ENCODE measurements around the gene GARIN5A.

The GARIN5A gene

DNA sequence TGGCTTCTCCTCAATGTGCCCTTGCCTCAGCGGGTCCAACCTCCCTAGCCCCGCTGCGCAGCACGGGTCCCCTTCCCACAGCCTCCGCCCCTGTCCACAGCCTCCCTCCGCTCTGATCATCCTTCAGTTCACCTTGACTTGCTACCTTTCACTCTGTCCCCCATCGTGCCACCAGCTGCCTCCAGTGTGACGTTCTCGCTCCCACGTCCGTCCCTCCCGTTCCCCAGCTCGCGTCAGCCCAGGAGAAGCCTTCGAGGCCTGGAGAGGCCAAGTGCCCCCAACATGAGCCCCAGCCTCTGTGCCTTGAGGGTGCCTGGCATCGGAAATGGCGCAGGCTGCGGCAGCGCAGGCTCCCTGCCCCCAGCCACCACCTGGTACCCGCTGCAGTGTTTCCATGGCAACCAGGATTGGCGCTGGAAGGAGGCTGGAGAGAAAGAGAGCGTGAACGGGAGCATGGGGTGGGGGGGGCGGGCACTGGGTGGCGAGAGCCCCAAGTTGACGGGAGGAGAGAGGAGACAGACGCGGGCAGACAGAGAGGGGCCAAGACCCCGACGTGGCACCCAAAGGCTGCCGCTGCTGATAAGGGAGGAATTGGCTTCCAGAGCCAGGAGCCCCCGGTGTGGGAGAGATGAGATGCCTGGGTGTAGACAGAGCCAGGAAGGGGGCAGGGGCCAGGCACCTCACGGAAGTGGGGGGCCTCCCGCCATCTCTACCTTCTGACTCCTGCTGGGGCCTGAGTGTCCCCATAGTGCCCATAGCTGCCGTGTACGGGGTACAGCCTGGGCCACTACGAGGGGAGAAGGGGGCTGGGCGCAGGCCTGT is 37.9 kb upstream of the GARIN5A start:
- Histone ChIP-seq H3K27me3 (ENCODE audit: control insufficient read depth, insufficient read depth, low read length, poor library complexity, severe bottlenecking) (no peaks in the 10 kb centered on the region), H3K9me3 (ENCODE audit: control insufficient read depth, low read length) (no peaks in the 10 kb centered on the region), H3K4me1 (ENCODE audit: control insufficient read depth, insufficient read depth, low read length) (peaks cover 17% of the 10 kb centered on the region), H3K27ac (ENCODE audit: insufficient read depth, low read depth, low read length, poor library complexity, severe bottlenecking) (peak overlapping the region; percentile 16), H3K4me3 (ENCODE audit: insufficient read depth, low read depth, low read length) (no peak overlapping the region), H3K36me3 (ENCODE audit: control insufficient read depth, insufficient read depth, low read length) (peaks cover 14% of the 10 kb centered on the region)
- 85 to 86% methylated on average over 38 of the region's 38 CpGs for WGBS, 2 experiments

DNA sequence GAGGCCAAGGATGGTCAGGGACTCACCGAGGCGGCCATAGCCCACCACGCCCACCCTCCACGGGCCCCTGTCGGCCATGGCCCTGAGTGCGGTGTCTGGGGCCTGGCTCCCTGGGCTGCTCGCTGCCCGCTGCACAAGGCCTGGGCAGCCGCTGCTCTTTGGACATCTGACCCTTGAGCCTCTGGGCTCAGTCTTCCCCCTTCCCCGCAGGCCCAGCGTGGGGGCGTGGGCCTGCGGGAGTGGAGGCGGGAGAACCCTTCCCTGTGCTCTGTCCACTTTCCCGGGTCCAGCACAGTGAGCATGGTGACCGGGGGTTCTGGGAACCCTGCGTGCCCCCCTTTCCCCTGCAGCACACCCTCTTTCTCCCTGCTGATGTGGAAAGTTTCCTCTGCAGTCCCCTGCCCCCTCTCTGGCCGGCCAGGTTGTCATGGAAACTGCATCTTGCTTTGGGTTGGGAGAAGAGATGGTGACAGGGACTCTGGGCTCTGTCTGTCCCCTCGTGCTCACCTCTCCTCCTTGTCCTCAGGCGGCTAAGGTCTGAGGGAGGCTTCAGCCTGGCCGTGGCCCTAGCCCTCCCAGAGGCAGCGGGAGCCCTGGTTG is 37.2 kb upstream of the GARIN5A start, which contains the start of gene ASPDH:
Gene ASPDH, minus strand, starts transcription at position 168 of the 600 bp plus-strand sequence. Its CDS starts 90 bp downstream, at position 78.
- WGBS, 2 experiments, result 74 to 76% methylated on average over 22 of the region's 22 CpGs
- peak within 1 kb of the TSS; percentile 16 for H3K27ac ChIP-seq (ENCODE audit: insufficient read depth, low read depth, low read length, poor library complexity, severe bottlenecking)
- peaks cover 11% of the 10 kb centered on the region for H3K36me3 ChIP-seq (ENCODE audit: control insufficient read depth, insufficient read depth, low read length)
- H3K27me3 ChIP-seq (ENCODE audit: control insufficient read depth, insufficient read depth, low read length, poor library complexity, severe bottlenecking), result no peaks in the 10 kb centered on the region
- peaks cover 17% of the 10 kb centered on the region for H3K4me1 ChIP-seq (ENCODE audit: control insufficient read depth, insufficient read depth, low read length)
- no peak within 1 kb of the TSS for H3K4me3 ChIP-seq (ENCODE audit: insufficient read depth, low read depth, low read length)
- H3K9me3 ChIP-seq (ENCODE audit: control insufficient read depth, low read length), result no peaks in the 10 kb centered on the region

DNA sequence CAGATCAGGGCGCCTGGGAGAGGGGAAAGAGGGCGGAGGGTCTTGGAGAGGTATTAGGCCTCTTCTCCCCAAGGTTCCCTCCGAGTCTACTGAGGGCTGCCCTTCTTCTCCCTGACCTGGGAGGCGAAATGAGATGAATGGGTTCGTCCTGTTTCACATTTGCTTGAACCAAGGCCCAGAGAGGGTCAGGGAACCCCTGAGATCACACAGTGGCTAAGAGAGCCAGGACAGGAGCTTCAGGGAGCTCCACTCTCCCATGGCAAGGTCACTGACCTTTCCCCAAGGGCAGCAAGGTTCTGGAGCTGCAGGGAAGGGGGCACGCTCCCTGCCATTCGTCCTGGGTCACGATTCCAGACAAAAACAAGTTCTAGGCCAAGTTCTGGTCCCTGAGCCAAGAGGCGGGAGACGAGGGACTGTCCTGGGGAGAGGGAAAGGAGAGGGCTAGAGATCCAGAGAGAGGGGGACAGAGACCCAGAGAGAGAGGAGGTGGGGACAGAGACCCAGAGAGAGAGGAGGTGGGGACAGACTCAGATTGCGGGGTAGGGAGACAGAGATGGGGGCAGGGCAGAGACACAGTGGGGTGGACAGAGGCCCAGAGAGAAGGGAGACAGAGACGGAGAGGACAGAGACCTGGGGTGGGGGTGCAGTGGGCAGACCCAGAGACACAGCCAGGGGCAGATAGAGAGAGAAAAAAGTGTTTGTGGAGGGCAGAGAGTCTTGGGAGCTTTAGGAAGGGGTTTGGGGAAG is 36.5 kb upstream of the GARIN5A start:
- peaks cover 17% of the 10 kb centered on the region for H3K4me1 ChIP-seq (ENCODE audit: control insufficient read depth, insufficient read depth, low read length)
- H3K27ac ChIP-seq (ENCODE audit: insufficient read depth, low read depth, low read length, poor library complexity, severe bottlenecking), result no peak overlapping the region
- peaks cover 4% of the 10 kb centered on the region for H3K36me3 ChIP-seq (ENCODE audit: control insufficient read depth, insufficient read depth, low read length)
- H3K27me3 ChIP-seq (ENCODE audit: control insufficient read depth, insufficient read depth, low read length, poor library complexity, severe bottlenecking), result no peaks in the 10 kb centered on the region
- 83 to 88% methylated on average over 12 of the region's 12 CpGs for WGBS, 2 experiments
- H3K4me3 ChIP-seq (ENCODE audit: insufficient read depth, low read depth, low read length), result no peak overlapping the region
- H3K9me3 ChIP-seq (ENCODE audit: control insufficient read depth, low read length), result no peaks in the 10 kb centered on the region

DNA sequence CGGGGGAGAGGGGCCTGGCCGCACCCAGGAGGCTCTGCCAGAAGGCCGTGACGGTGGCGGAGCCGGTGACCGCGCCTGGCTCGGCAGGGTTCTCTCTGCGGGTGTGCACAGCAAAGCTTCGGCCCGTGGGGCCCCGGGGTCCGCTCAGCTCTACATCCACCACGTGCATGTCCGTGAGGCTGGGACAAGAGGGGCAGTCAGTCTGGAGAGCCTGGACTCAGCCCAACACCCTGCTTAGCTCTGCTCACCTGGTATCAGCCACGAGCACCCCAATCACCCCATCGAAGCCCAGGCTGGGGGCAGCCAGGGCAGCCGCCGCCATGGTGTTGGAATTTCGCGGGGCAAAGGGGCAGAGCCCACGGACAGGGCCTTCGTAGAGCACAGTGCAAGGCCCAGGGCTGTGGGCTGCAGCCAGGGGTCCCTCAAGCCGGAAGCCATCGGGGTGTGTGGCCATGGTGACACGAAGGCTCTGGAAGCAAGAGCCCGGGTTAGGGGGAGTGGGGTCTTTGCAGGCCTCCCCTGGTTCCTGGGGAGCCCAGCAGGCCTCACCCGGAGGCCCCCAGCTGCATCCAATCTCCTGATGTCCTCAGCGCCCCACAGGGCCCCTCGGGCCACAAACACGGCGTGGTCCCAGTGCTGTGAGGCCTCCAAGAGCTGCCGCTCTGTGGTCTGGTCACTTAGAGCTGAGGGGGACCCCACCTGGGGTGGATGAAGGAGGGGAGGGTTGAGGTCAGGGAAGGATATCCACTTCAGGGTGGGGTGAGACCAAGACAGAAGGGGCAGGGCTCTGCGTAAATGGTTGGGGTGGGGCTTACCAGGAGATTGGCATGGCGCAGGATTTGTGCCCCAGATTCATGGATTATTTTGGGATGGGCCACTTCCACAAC is 35.7 kb upstream of the GARIN5A start:
- no peak overlapping the region for H3K4me3 ChIP-seq (ENCODE audit: insufficient read depth, low read depth, low read length)
- 94% methylated on average over 36 of the region's 36 CpGs for WGBS, 2 experiments
- H3K36me3 ChIP-seq (ENCODE audit: control insufficient read depth, insufficient read depth, low read length), result peaks cover 3% of the 10 kb centered on the region
- H3K4me1 ChIP-seq (ENCODE audit: control insufficient read depth, insufficient read depth, low read length), result peaks cover 17% of the 10 kb centered on the region
- H3K27ac ChIP-seq (ENCODE audit: insufficient read depth, low read depth, low read length, poor library complexity, severe bottlenecking), result no peak overlapping the region
- no peaks in the 10 kb centered on the region for H3K27me3 ChIP-seq (ENCODE audit: control insufficient read depth, insufficient read depth, low read length, poor library complexity, severe bottlenecking)
- no peaks in the 10 kb centered on the region for H3K9me3 ChIP-seq (ENCODE audit: control insufficient read depth, low read length)

DNA sequence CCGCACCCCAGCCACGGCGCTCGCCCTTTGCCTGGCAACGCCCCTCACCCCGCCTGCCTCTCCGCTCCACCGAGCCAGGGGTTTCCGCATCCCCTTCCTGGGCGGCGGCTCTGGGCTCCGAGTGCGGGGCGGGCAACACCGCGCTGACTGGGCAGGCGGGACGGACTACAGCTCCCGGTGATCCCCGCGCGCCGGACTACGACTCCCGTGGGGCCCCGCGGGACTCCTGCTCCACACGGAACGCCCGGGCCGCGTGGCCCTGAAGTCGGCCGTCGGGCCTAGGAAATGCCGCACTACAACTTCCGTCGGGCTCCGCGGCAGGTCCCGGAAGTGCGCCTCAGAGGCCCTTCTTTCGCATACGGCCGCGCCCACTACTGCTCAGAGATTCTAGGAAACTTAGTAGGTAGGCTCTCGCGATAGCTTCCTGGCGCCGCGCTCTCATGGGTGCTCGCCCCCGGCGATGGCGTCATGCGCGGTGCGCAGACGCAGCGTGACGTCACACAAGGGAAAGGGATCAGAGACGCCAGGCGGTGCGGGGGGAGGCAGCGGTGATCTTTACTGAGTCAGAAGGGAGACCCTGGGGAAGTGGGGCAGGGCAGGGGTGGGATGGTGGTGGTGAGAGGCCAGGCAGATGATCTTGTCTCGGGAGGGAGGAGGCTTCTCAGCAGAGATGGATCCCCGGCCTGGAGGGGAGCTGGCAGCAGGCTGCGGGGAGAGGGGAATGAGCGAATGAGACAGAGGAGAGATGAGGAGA is 34.6 kb upstream of the GARIN5A start, which contains the start of gene JOSD2:
Gene JOSD2, minus strand, starts transcription at position 123 of the 754 bp plus-strand sequence. CDS start 760 bp downstream, outside the sequence.
- no peaks in the 10 kb centered on the region for H3K27me3 ChIP-seq (ENCODE audit: control insufficient read depth, insufficient read depth, low read length, poor library complexity, severe bottlenecking)
- no peaks in the 10 kb centered on the region for H3K36me3 ChIP-seq (ENCODE audit: control insufficient read depth, insufficient read depth, low read length)
- 21 to 24% methylated on average over 69 of the region's 69 CpGs for WGBS, 2 experiments
- H3K4me3 ChIP-seq (ENCODE audit: insufficient read depth, low read depth, low read length), result peak within 1 kb of the TSS; percentile 47
- peaks cover 17% of the 10 kb centered on the region for H3K4me1 ChIP-seq (ENCODE audit: control insufficient read depth, insufficient read depth, low read length)
- H3K27ac ChIP-seq (ENCODE audit: insufficient read depth, low read depth, low read length, poor library complexity, severe bottlenecking), result peak within 1 kb of the TSS; percentile 88
- no peaks in the 10 kb centered on the region for H3K9me3 ChIP-seq (ENCODE audit: control insufficient read depth, low read length)

DNA sequence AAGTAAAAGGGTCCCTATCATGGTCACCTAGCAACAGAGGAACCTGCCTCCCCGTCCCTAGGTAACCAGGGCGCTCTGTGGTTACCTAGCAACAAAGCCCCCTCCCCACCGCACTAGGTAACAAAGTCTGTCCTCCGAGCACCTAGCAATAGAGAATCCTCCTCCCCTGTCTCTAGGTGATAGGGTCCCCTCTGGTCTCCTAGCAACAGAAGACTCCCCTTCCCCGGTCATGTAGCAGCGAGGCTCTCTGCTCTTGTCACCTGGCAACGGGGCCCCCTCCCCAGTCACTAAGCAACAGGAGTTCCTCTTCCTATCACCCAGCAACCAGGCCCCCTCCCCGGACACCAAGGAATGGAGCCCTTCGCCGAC is 34.0 kb upstream of the GARIN5A start:
- WGBS, 2 experiments, result 20 to 21% methylated on average over 10 of the region's 10 CpGs
- Histone ChIP-seq H3K36me3 (ENCODE audit: control insufficient read depth, insufficient read depth, low read length) (no peaks in the 10 kb centered on the region), H3K27ac (ENCODE audit: insufficient read depth, low read depth, low read length, poor library complexity, severe bottlenecking) (peak overlapping the region; percentile 88)

DNA sequence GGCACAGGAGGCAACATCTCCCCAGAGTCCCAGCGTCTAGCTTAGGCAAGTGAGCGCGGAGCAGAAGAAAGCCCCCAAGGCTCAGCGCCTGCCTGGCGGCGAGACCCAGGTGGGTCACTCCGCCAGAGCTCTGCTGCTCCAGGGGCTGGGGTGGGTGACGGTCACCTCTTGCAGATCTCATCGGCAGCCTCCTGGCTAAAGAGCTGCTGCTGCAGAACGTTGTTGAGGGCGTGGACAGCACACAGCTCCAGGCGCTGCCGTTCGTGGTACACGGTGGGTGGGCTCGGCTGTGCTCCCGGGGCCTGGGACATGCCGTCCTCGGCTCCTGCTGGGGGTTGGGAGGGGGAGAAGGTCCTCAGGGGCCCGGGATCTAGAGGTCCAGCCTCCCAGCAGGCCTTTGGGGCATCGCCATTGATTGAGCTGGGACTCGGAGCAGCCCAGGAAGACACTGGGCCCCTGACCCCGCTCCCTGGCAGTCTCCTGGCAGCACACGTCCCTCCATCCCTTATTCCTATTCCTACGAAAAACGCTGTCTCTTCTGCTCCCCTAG is 33.5 kb upstream of the GARIN5A start:
- Histone ChIP-seq H3K36me3 (ENCODE audit: control insufficient read depth, insufficient read depth, low read length) (no peaks in the 10 kb centered on the region), H3K9me3 (ENCODE audit: control insufficient read depth, low read length) (no peaks in the 10 kb centered on the region), H3K27me3 (ENCODE audit: control insufficient read depth, insufficient read depth, low read length, poor library complexity, severe bottlenecking) (no peaks in the 10 kb centered on the region), H3K4me1 (ENCODE audit: control insufficient read depth, insufficient read depth, low read length) (peaks cover 17% of the 10 kb centered on the region), H3K27ac (ENCODE audit: insufficient read depth, low read depth, low read length, poor library complexity, severe bottlenecking) (peak overlapping the region; percentile 88), H3K4me3 (ENCODE audit: insufficient read depth, low read depth, low read length) (peak overlapping the region; percentile 47)
- 64 to 66% methylated on average over 26 of the region's 26 CpGs for WGBS, 2 experiments

More for the DNA sequence above, 34.0 kb upstream of the GARIN5A start:
- H3K4me1 ChIP-seq (ENCODE audit: control insufficient read depth, insufficient read depth, low read length), result peaks cover 17% of the 10 kb centered on the region
- H3K4me3 ChIP-seq (ENCODE audit: insufficient read depth, low read depth, low read length), result peak overlapping the region; percentile 47
- H3K9me3 ChIP-seq (ENCODE audit: control insufficient read depth, low read length), result no peaks in the 10 kb centered on the region
- H3K27me3 ChIP-seq (ENCODE audit: control insufficient read depth, insufficient read depth, low read length, poor library complexity, severe bottlenecking), result no peaks in the 10 kb centered on the region

DNA sequence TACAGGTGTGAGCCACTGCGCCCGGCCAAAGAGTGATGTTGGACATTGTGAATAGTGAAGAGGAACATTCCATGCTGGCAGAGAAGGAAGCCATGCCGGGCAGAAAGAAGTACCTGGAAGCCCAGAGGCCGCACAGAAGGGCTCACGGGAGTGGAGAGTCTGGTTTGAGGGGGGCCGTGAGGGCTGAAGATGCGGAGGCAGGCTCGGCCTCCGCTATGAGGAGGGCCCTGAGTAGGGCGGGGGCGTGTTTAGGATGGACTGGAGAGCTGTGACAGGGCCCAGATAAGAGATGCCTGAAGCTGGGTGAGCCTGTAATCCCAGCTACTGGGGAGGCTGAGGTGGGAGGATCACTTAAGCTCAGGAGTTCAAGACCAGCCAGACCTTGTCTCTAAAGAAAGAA is 32.7 kb upstream of the GARIN5A start:
- Histone ChIP-seq H3K27me3 (ENCODE audit: control insufficient read depth, insufficient read depth, low read length, poor library complexity, severe bottlenecking) (no peaks in the 10 kb centered on the region), H3K4me3 (ENCODE audit: insufficient read depth, low read depth, low read length) (no peak overlapping the region), H3K9me3 (ENCODE audit: control insufficient read depth, low read length) (no peaks in the 10 kb centered on the region), H3K27ac (ENCODE audit: insufficient read depth, low read depth, low read length, poor library complexity, severe bottlenecking) (no peak overlapping the region), H3K36me3 (ENCODE audit: control insufficient read depth, insufficient read depth, low read length) (no peaks in the 10 kb centered on the region), H3K4me1 (ENCODE audit: control insufficient read depth, insufficient read depth, low read length) (peaks cover 14% of the 10 kb centered on the region)
- 87 to 90% methylated on average over 11 of the region's 11 CpGs for WGBS, 2 experiments

DNA sequence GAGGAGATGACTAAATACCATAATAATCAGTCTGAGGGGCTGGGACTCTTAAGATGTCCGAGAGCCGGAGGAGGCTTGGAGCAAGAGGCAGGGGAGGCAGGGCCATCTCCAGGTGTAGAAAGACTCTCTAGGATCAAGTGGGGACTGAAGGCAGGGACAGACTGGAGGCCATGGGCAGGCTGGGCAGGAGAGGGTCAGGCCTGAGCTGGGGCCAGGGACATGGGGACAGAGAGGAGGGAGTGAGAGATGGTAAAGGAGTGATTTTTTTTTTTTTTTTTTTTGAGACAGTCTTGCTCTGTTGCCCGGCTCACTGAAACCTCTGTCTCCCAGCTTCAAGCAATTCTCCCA is 32.2 kb upstream of the GARIN5A start:
- no peaks in the 10 kb centered on the region for H3K36me3 ChIP-seq (ENCODE audit: control insufficient read depth, insufficient read depth, low read length)
- no peaks in the 10 kb centered on the region for H3K27me3 ChIP-seq (ENCODE audit: control insufficient read depth, insufficient read depth, low read length, poor library complexity, severe bottlenecking)
- 71 to 92% methylated on average over 3 of the region's 3 CpGs for WGBS, 2 experiments
- peaks cover 9% of the 10 kb centered on the region for H3K4me1 ChIP-seq (ENCODE audit: control insufficient read depth, insufficient read depth, low read length)
- H3K9me3 ChIP-seq (ENCODE audit: control insufficient read depth, low read length), result no peaks in the 10 kb centered on the region
- no peak overlapping the region for H3K4me3 ChIP-seq (ENCODE audit: insufficient read depth, low read depth, low read length)
- H3K27ac ChIP-seq (ENCODE audit: insufficient read depth, low read depth, low read length, poor library complexity, severe bottlenecking), result no peak overlapping the region

All from ectodermal cell (in vitro differentiated cells).